SK-N-SH (cell line): ENCODE data around the gene GHRL. TPM values are rescaled to one million over a fixed set of nuclear protein-coding genes. Genes with fewer than 3 reads are reported as not detected.

Source experiments
- CTCF ChIA-PET: fragments of 300-600, 350-600 bp; formaldehyde crosslinking; extraction: SDS; loops from one replicate; lab custom pipeline; 2021; lab: Yijun Ruan, JAX
- POLR2A ChIA-PET: fragments of 350-600 bp; sonication (Branson Sonifier 250); formaldehyde crosslinking; extraction: SDS; loops from one replicate; lab custom pipeline; 2020; ENCODE audit warnings: antibody characterized with exemption, inconsistent platforms; lab: Yijun Ruan, JAX
- DNase-seq: peaks from one replicate; pipeline ENCODE4 v3.0.0; 2012
- H2AFZ ChIP-seq: fragments of 200-600 bp; sonication (generic); 2 replicates; pipeline ENCODE4 v1.8.1; 2016; ENCODE audit warnings: antibody characterized with exemption, mild to moderate bottlenecking, low read depth
- H3F3A ChIP-seq: fragments of 200-600 bp; sonication (generic); replicated peaks from 2 replicates; pipeline ENCODE3; 2016; ENCODE audit warnings: antibody characterized with exemption, mild to moderate bottlenecking; ENCODE audit not compliant: insufficient read depth
- H3K27ac ChIP-seq, 2 experiments: fragments of 200-500 bp in 1 of 2; fragments of 200-600 bp in 1 of 2; sonication (Bioruptor generic) in 1 of 2; sonication (generic), shearing (Covaris generic) in 1 of 2; 2 replicates each; pipeline versions ENCODE4 v1.5.1 to v1.6.1; 2014 to 2016; ENCODE audit warnings: low read depth in 2 of 2, inconsistent platforms in 1 of 2, low read length in 1 of 2, mild to moderate bottlenecking in 1 of 2, mixed read lengths in 1 of 2
- H3K27me3 ChIP-seq: fragments of 200-600 bp; sonication (generic), shearing (Covaris generic); 2 replicates; pipeline ENCODE4 v1.6.1; 2016; ENCODE audit warnings: mixed run types; ENCODE audit not compliant: insufficient read depth
- H3K36me3 ChIP-seq, 2 experiments: fragments of 200-500 bp in 1 of 2; fragments of 200-600 bp in 1 of 2; sonication (Bioruptor generic) in 1 of 2; sonication (generic) in 1 of 2; replicated peaks in 1 of 2; 2 replicates each; pipeline versions ENCODE3 to v1.5.1; 2014 to 2016; ENCODE audit warnings: low read length in 1 of 2, mild to moderate bottlenecking in 1 of 2; ENCODE audit not compliant: insufficient read depth in 2 of 2, control insufficient read depth in 1 of 2
- H3K4me1 ChIP-seq, 2 experiments: fragments of 200-500 bp in 1 of 2; fragments of 200-600 bp in 1 of 2; sonication (Bioruptor generic) in 1 of 2; sonication (generic), shearing (Covaris generic) in 1 of 2; 2 replicates each; pipeline versions ENCODE4 v1.5.1 to v1.6.1; 2014 to 2016; ENCODE audit warnings: low read depth in 1 of 2, low read length in 1 of 2, mixed run types in 1 of 2; ENCODE audit not compliant: insufficient read depth in 2 of 2, control insufficient read depth in 1 of 2
- H3K4me2 ChIP-seq: fragments of 200-600 bp; sonication (generic), shearing (Covaris generic); 2 replicates; pipeline ENCODE4 v1.6.1; 2017; ENCODE audit warnings: mixed run types
- H3K4me3 ChIP-seq, 2 experiments: fragments of 200-500 bp in 1 of 2; fragments of 200-600 bp in 1 of 2; sonication (Bioruptor generic) in 1 of 2; sonication (generic), shearing (Covaris generic) in 1 of 2; 2 replicates each; pipeline versions ENCODE4 v1.5.1 to v1.8.1; 2014 to 2016; ENCODE audit warnings: low read depth in 2 of 2, inconsistent platforms in 1 of 2, low read length in 1 of 2, mild to moderate bottlenecking in 1 of 2, mixed read lengths in 1 of 2, moderate library complexity in 1 of 2
- H3K79me2 ChIP-seq: fragments of 200-600 bp; sonication (generic); 2 replicates; pipeline ENCODE4 v1.8.1; 2017; ENCODE audit warnings: mild to moderate bottlenecking; ENCODE audit not compliant: insufficient read depth
- H3K9ac ChIP-seq: fragments of 200-600 bp; sonication (generic); 2 replicates; pipeline ENCODE4 v1.6.1; 2017; ENCODE audit warnings: mixed run types
- H3K9me2 ChIP-seq: fragments of 200-600 bp; sonication (generic); 2 replicates; pipeline ENCODE4 v1.6.1; 2017; ENCODE audit warnings: mixed run types
- H3K9me3 ChIP-seq: fragments of 200-600 bp; sonication (generic); 2 replicates; pipeline ENCODE4 v1.6.1; 2017; ENCODE audit warnings: mixed run types, mild to moderate bottlenecking, moderate library complexity
- H4K20me1 ChIP-seq: fragments of 200-600 bp; sonication (generic); 2 replicates; pipeline ENCODE4 v1.6.1; 2017; ENCODE audit warnings: mild to moderate bottlenecking, mixed run types; ENCODE audit not compliant: insufficient read depth
- CHD2 ChIP-seq: fragments of 150-350 bp; IDR thresholded peaks from 2 replicates; pipeline ENCODE4 v1.6.1; 2018; ENCODE audit warnings: low read length; ENCODE audit not compliant: partially characterized antibody
- ELF1 ChIP-seq: IDR thresholded peaks from 2 replicates; pipeline ENCODE4 v1.4.0; 2012
- EP300 ChIP-seq, 2 experiments: IDR thresholded peaks; 2 replicates each; pipeline versions ENCODE4 v1.4.0 to v1.6.1; 2012; ENCODE audit warnings: borderline replicate concordance in 1 of 2, low read depth in 1 of 2, low read length in 1 of 2
- EZH2phosphoT487 ChIP-seq: fragments of 200-600 bp; sonication (generic); IDR thresholded peaks from 2 replicates; pipeline ENCODE4 v1.6.1; 2017; ENCODE audit warnings: low read depth, mixed run types, mild to moderate bottlenecking, antibody characterized with exemption, moderate library complexity, borderline replicate concordance
- FOSL2 ChIP-seq: IDR thresholded peaks from 2 replicates; pipeline ENCODE4 v1.4.0; 2012; ENCODE audit warnings: low read depth, mild to moderate bottlenecking, moderate library complexity, borderline replicate concordance
- FOXJ3 ChIP-seq: sonication (generic); formaldehyde crosslinking; IDR thresholded peaks from 2 replicates; pipeline ENCODE4 v1.5.1; 2020; ENCODE audit warnings: mild to moderate bottlenecking, missing genetic modification reagents
- JUND ChIP-seq: IDR thresholded peaks from 2 replicates; pipeline ENCODE4 v1.4.0; 2012
- MEF2A ChIP-seq: IDR thresholded peaks from 2 replicates; pipeline ENCODE4 v1.4.0; 2012; ENCODE audit warnings: low read depth, borderline replicate concordance
- POLR2AphosphoS5 ChIP-seq: IDR thresholded peaks from 2 replicates; pipeline ENCODE4 v1.6.1; 2012; ENCODE audit warnings: low read depth, low read length
- RAD21 ChIP-seq: IDR thresholded peaks from 2 replicates; pipeline ENCODE4 v1.6.1; 2012; ENCODE audit warnings: mild to moderate bottlenecking, low read length
- RFX5 ChIP-seq: IDR thresholded peaks from 2 replicates; pipeline ENCODE4 v1.6.1; 2012; ENCODE audit warnings: mild to moderate bottlenecking, improper control_type of control experiment, low read length
- TAF1 ChIP-seq: IDR thresholded peaks from 2 replicates; pipeline ENCODE4 v1.6.1; 2012; ENCODE audit warnings: low read depth, mild to moderate bottlenecking, low read length, moderate library complexity, borderline replicate concordance
- TCF12 ChIP-seq: IDR thresholded peaks from 2 replicates; pipeline ENCODE4 v1.4.0; 2012
- TEAD4 ChIP-seq: IDR thresholded peaks from 2 replicates; pipeline ENCODE4 v1.4.0; 2012; ENCODE audit warnings: mild to moderate bottlenecking, borderline replicate concordance; ENCODE audit not compliant: insufficient read depth
- WGBS: methylation state at CpG from one replicate; pipeline ENCODE4 v1.1.6; 2017; ENCODE audit warnings: low lambda C conversion rate; 5-methylcytosine and 5-hydroxymethylcytosine counted together
- polyA plus RNA-seq, 3 experiments: library from polyadenylated mRNA; depleted of rRNA; stranded (reverse); fragments of >200 nt; gene quantifications; 2 replicates each; pipeline ENCODE4 v1.2.3, GENCODE V29; 2012
- TF ChIP-seq, protein P1 (sequence below): IDR thresholded peaks from 2 replicates; pipeline ENCODE4 v1.4.0; 2012; ENCODE audit warnings: low read depth, borderline replicate concordance
- TF ChIP-seq, protein P2 (sequence below): fragments of 200-600 bp; sonication (generic); IDR thresholded peaks from 2 replicates; pipeline ENCODE4 v1.6.1; 2017; ENCODE audit warnings: antibody characterized with exemption, mild to moderate bottlenecking, moderate library complexity
- TF ChIP-seq, protein P3 (sequence below): fragments of 150-350 bp; IDR thresholded peaks from 2 replicates; pipeline ENCODE4 v1.6.1; 2017; ENCODE audit warnings: antibody characterized with exemption, low read length, low read depth, borderline replicate concordance
- TF ChIP-seq, protein P4 (sequence below): fragments of 150-350 bp; IDR thresholded peaks from 2 replicates; pipeline ENCODE4 v1.6.1; 2016; ENCODE audit warnings: mild to moderate bottlenecking, low read depth, low read length
- TF ChIP-seq, protein P5 (sequence below): IDR thresholded peaks from 2 replicates; pipeline ENCODE4 v1.4.0; 2012; ENCODE audit warnings: low read depth
- TF ChIP-seq, protein P6 (sequence below): IDR thresholded peaks from 2 replicates; pipeline ENCODE4 v1.6.1; 2012; ENCODE audit warnings: mild to moderate bottlenecking, low read depth, low read length, moderate library complexity

Gene GHRL
- polyA plus RNA-seq, 1 of the 3 experiments (the other 2 are of a cell fraction) = not detected

DNA sequence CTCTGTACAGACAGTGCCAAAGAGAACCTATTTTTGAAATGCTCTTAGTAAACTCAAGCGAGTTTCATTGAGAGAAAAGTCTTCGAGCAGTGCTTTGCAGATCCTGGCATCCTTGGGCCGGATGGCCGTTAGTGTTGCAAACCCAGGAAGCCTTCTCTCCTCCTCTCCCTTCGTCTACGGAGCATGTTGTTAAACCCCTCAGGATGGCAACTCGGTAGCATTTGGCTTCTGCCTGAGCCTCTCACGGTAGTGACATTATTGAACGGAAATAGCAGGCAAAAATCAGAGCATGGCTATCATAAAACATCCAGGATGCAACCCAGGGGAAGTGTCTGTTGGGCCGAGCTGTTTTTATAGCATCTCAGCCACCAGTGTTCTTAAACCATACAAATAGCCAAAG is 34.8 kb upstream of the GHRL start:
- Histone ChIP-seq H3K9me2 (no peaks in the 10 kb centered on the region), H3K27me3 (peaks cover 46% of the 10 kb centered on the region; the same call in 1 of the 2 replicates), H3F3A (no peaks in the 10 kb centered on the region), H3K9ac (no peak overlapping the region), H3K4me1 (no peaks in the 10 kb centered on the region), H3K4me3 (no peak overlapping the region), H2AFZ (no peak overlapping the region), H3K27ac (no peak overlapping the region), H3K79me2 (no peaks in the 10 kb centered on the region), H4K20me1 (no peaks in the 10 kb centered on the region), H3K9me3 (no peaks in the 10 kb centered on the region), H3K4me2 (no peak overlapping the region), H3K36me3 (no peaks in the 10 kb centered on the region)
- DNase-seq = no peak
- ChIA-PET POLR2A (no interaction called here), CTCF (interaction anchor here (1.7 kb wide), 1 partner anchor 17 kb away, joined by 7 read pairs; no protein-coding TSS in a partner anchor)
- TF ChIP-seq, protein P1, sequence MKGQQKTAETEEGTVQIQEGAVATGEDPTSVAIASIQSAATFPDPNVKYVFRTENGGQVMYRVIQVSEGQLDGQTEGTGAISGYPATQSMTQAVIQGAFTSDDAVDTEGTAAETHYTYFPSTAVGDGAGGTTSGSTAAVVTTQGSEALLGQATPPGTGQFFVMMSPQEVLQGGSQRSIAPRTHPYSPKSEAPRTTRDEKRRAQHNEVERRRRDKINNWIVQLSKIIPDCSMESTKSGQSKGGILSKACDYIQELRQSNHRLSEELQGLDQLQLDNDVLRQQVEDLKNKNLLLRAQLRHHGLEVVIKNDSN = no peak
- TF ChIP-seq CHD2 = no peak
- no peak for TF ChIP-seq EP300 (IDR thresholded peaks at IDR 0.05; ENCODE audit: borderline replicate concordance in 1 of 2, low read depth in 1 of 2, low read length in 1 of 2)
- TF ChIP-seq, protein P2, sequence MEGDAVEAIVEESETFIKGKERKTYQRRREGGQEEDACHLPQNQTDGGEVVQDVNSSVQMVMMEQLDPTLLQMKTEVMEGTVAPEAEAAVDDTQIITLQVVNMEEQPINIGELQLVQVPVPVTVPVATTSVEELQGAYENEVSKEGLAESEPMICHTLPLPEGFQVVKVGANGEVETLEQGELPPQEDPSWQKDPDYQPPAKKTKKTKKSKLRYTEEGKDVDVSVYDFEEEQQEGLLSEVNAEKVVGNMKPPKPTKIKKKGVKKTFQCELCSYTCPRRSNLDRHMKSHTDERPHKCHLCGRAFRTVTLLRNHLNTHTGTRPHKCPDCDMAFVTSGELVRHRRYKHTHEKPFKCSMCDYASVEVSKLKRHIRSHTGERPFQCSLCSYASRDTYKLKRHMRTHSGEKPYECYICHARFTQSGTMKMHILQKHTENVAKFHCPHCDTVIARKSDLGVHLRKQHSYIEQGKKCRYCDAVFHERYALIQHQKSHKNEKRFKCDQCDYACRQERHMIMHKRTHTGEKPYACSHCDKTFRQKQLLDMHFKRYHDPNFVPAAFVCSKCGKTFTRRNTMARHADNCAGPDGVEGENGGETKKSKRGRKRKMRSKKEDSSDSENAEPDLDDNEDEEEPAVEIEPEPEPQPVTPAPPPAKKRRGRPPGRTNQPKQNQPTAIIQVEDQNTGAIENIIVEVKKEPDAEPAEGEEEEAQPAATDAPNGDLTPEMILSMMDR = no peak
- no peak for TF ChIP-seq TEAD4
- no peak for TF ChIP-seq RFX5
- TF ChIP-seq FOXJ3 (CRISPR knock-in tag) = no peak
- no peak for TF ChIP-seq EZH2phosphoT487
- no peak for TF ChIP-seq POLR2AphosphoS5
- no peak for TF ChIP-seq JUND
- no peak for TF ChIP-seq RAD21
- TF ChIP-seq, protein P3, sequence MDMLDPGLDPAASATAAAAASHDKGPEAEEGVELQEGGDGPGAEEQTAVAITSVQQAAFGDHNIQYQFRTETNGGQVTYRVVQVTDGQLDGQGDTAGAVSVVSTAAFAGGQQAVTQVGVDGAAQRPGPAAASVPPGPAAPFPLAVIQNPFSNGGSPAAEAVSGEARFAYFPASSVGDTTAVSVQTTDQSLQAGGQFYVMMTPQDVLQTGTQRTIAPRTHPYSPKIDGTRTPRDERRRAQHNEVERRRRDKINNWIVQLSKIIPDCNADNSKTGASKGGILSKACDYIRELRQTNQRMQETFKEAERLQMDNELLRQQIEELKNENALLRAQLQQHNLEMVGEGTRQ = no peak
- TF ChIP-seq, protein P4, sequence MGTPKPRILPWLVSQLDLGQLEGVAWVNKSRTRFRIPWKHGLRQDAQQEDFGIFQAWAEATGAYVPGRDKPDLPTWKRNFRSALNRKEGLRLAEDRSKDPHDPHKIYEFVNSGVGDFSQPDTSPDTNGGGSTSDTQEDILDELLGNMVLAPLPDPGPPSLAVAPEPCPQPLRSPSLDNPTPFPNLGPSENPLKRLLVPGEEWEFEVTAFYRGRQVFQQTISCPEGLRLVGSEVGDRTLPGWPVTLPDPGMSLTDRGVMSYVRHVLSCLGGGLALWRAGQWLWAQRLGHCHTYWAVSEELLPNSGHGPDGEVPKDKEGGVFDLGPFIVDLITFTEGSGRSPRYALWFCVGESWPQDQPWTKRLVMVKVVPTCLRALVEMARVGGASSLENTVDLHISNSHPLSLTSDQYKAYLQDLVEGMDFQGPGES = no peak
- TF ChIP-seq TCF12 = no peak
- no peak for TF ChIP-seq ELF1
- TF ChIP-seq, protein P5, sequence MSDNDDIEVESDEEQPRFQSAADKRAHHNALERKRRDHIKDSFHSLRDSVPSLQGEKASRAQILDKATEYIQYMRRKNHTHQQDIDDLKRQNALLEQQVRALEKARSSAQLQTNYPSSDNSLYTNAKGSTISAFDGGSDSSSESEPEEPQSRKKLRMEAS = no peak
- TF ChIP-seq, protein P6, sequence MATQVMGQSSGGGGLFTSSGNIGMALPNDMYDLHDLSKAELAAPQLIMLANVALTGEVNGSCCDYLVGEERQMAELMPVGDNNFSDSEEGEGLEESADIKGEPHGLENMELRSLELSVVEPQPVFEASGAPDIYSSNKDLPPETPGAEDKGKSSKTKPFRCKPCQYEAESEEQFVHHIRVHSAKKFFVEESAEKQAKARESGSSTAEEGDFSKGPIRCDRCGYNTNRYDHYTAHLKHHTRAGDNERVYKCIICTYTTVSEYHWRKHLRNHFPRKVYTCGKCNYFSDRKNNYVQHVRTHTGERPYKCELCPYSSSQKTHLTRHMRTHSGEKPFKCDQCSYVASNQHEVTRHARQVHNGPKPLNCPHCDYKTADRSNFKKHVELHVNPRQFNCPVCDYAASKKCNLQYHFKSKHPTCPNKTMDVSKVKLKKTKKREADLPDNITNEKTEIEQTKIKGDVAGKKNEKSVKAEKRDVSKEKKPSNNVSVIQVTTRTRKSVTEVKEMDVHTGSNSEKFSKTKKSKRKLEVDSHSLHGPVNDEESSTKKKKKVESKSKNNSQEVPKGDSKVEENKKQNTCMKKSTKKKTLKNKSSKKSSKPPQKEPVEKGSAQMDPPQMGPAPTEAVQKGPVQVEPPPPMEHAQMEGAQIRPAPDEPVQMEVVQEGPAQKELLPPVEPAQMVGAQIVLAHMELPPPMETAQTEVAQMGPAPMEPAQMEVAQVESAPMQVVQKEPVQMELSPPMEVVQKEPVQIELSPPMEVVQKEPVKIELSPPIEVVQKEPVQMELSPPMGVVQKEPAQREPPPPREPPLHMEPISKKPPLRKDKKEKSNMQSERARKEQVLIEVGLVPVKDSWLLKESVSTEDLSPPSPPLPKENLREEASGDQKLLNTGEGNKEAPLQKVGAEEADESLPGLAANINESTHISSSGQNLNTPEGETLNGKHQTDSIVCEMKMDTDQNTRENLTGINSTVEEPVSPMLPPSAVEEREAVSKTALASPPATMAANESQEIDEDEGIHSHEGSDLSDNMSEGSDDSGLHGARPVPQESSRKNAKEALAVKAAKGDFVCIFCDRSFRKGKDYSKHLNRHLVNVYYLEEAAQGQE = no peak
- no peak for TF ChIP-seq TAF1
- no peak for TF ChIP-seq FOSL2
- no peak for TF ChIP-seq MEF2A
- 44% methylated on average over 9 of the region's 10 CpGs for WGBS
